ENCODE data around the gene RBM12.

Gene RBM12

GRCh38 chr20:35615667-35616464, 48.8 kb downstream of the RBM12 start, which contains the start of gene SPAG4 (continued):
- TF ChIP-seq, protein P1, sequence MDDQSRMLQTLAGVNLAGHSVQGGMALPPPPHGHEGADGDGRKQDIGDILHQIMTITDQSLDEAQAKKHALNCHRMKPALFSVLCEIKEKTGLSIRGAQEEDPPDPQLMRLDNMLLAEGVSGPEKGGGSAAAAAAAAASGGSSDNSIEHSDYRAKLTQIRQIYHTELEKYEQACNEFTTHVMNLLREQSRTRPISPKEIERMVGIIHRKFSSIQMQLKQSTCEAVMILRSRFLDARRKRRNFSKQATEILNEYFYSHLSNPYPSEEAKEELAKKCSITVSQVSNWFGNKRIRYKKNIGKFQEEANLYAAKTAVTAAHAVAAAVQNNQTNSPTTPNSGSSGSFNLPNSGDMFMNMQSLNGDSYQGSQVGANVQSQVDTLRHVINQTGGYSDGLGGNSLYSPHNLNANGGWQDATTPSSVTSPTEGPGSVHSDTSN (CRISPR knock-in tag; IDR thresholded peaks at IDR 0.05): peak; percentile 71; the same call in 1 of the 2 replicates
- TF ChIP-seq ZNF501 (tag by site-specific recombination; IDR thresholded peaks at IDR 0.05) (peak; percentile 76; the same call in 1 of the 2 replicates), ZNF677 (tag by site-specific recombination; IDR thresholded peaks at IDR 0.05) (peak; percentile 33; the same call in 1 of the 2 replicates), ZNF654 (tag by site-specific recombination; IDR thresholded peaks at IDR 0.05; ENCODE audit: low read depth) (no peak), ZNF362 (tag by site-specific recombination; IDR thresholded peaks at IDR 0.05) (no peak), ZFP3 (tag by site-specific recombination; IDR thresholded peaks at IDR 0.05; ENCODE audit: low read depth) (no peak), ZBTB44 (tag by site-specific recombination; IDR thresholded peaks at IDR 0.05) (peak; percentile 31; the same call in 1 of the 2 replicates), ZNF311 (tag by site-specific recombination; IDR thresholded peaks at IDR 0.05; ENCODE audit: borderline replicate concordance) (no peak), ZNF521 (tag by site-specific recombination; IDR thresholded peaks at IDR 0.05) (no peak), ZNF629 (tag by site-specific recombination; IDR thresholded peaks at IDR 0.05) (peak; percentile 100), RBAK (tag by site-specific recombination; IDR thresholded peaks at IDR 0.05) (no peak), ZNF747 (tag by site-specific recombination; IDR thresholded peaks at IDR 0.05) (no peak), YY2 (tag by site-specific recombination; IDR thresholded peaks at IDR 0.05) (no peak), ZNF175 (tag by site-specific recombination; IDR thresholded peaks at IDR 0.05) (no peak), KLF17 (tag by site-specific recombination; IDR thresholded peaks at IDR 0.05) (peak; percentile 84), GLIS1 (tag by site-specific recombination; IDR thresholded peaks at IDR 0.05) (peak; percentile 98), ZNF707 (tag by site-specific recombination; IDR thresholded peaks at IDR 0.05) (no peak), ZNF791 (tag by site-specific recombination; IDR thresholded peaks at IDR 0.05) (no peak), ZNF239 (tag by site-specific recombination; IDR thresholded peaks at IDR 0.05) (no peak), ZNF202 (tag by site-specific recombination; IDR thresholded peaks at IDR 0.05; ENCODE audit: borderline replicate concordance) (no peak), ZFP69B (tag by site-specific recombination; IDR thresholded peaks at IDR 0.05) (no peak), ZSCAN18 (tag by site-specific recombination; IDR thresholded peaks at IDR 0.05) (no peak), PRDM4 (tag by site-specific recombination; IDR thresholded peaks at IDR 0.05) (no peak; the same call in 1 of the 2 replicates)
- TF ChIP-seq, protein P2, sequence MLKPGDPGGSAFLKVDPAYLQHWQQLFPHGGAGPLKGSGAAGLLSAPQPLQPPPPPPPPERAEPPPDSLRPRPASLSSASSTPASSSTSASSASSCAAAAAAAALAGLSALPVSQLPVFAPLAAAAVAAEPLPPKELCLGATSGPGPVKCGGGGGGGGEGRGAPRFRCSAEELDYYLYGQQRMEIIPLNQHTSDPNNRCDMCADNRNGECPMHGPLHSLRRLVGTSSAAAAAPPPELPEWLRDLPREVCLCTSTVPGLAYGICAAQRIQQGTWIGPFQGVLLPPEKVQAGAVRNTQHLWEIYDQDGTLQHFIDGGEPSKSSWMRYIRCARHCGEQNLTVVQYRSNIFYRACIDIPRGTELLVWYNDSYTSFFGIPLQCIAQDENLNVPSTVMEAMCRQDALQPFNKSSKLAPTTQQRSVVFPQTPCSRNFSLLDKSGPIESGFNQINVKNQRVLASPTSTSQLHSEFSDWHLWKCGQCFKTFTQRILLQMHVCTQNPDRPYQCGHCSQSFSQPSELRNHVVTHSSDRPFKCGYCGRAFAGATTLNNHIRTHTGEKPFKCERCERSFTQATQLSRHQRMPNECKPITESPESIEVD (tag by site-specific recombination; IDR thresholded peaks at IDR 0.05): no peak
- TF ChIP-seq, protein P3, sequence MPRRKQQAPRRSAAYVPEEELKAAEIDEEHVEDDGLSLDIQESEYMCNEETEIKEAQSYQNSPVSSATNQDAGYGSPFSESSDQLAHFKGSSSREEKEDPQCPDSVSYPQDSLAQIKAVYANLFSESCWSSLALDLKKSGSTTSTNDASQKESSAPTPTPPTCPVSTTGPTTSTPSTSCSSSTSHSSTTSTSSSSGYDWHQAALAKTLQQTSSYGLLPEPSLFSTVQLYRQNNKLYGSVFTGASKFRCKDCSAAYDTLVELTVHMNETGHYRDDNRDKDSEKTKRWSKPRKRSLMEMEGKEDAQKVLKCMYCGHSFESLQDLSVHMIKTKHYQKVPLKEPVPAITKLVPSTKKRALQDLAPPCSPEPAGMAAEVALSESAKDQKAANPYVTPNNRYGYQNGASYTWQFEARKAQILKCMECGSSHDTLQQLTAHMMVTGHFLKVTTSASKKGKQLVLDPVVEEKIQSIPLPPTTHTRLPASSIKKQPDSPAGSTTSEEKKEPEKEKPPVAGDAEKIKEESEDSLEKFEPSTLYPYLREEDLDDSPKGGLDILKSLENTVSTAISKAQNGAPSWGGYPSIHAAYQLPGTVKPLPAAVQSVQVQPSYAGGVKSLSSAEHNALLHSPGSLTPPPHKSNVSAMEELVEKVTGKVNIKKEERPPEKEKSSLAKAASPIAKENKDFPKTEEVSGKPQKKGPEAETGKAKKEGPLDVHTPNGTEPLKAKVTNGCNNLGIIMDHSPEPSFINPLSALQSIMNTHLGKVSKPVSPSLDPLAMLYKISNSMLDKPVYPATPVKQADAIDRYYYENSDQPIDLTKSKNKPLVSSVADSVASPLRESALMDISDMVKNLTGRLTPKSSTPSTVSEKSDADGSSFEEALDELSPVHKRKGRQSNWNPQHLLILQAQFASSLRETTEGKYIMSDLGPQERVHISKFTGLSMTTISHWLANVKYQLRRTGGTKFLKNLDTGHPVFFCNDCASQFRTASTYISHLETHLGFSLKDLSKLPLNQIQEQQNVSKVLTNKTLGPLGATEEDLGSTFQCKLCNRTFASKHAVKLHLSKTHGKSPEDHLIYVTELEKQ (tag by site-specific recombination; IDR thresholded peaks at IDR 0.05; ENCODE audit: borderline replicate concordance): peak; percentile 26; the same call in 1 of the 2 replicates

All from HEK293 (cell line).